Natural killer cell (primary cell): ENCODE measurements around the gene SP6. TPM values are rescaled to one million over a fixed set of nuclear protein-coding genes. Genes with fewer than 3 reads are reported as not detected.

Source experiments
- ATAC-seq, 3 donors: fragments of 150-1000 bp in 2 of 3; fragments of 200-7000 bp in 1 of 3; cut with Tn5 transposase; 1 replicate in 1 of 3; 2 replicates in 2 of 3; pipeline ENCODE4 v1.10.0; 2021; ENCODE audit warnings: mild to moderate bottlenecking in 2 of 3, moderate library complexity in 2 of 3
- DNase-seq, 2 donors: peaks; one replicate each; pipeline versions ENCODE4 v3.0.0 to v3.0.0-alpha.2; 2013 to 2021; ENCODE audit warnings: mixed read lengths in 1 of 2
- H3K27ac ChIP-seq: one replicate; pipeline ENCODE4 v1.5.1; 2013; ENCODE audit warnings: mild to moderate bottlenecking, low read length
- H3K27me3 ChIP-seq: one replicate; pipeline ENCODE4 v1.6.1; 2013; ENCODE audit warnings: low read length; ENCODE audit not compliant: control insufficient read depth, insufficient read depth
- H3K36me3 ChIP-seq: one replicate; pipeline ENCODE4 v1.6.1; 2013; ENCODE audit warnings: low read length; ENCODE audit not compliant: control insufficient read depth, insufficient read depth
- H3K4me1 ChIP-seq: one replicate; pipeline ENCODE4 v1.6.1; 2013; ENCODE audit warnings: low read length; ENCODE audit not compliant: control insufficient read depth, insufficient read depth
- H3K4me3 ChIP-seq: one replicate; pipeline ENCODE4 v1.5.1; 2013; ENCODE audit warnings: low read length
- H3K9me3 ChIP-seq: one replicate; pipeline ENCODE4 v1.6.1; 2013; ENCODE audit warnings: low read length; ENCODE audit not compliant: control insufficient read depth, insufficient read depth
- H3K27ac Mint-ChIP-seq, 2 donors: one replicate each; pipeline ENCODE4 v1.8.0; 2022; ENCODE audit warnings: mild to moderate bottlenecking in 2 of 2, mixed read lengths in 2 of 2, moderate library complexity in 1 of 2
- H3K27me3 Mint-ChIP-seq, 2 donors: one replicate each; pipeline ENCODE4 v1.8.0; 2022; ENCODE audit warnings: low read depth in 2 of 2, mixed read lengths in 2 of 2
- H3K36me3 Mint-ChIP-seq: one replicate; pipeline ENCODE4 v1.8.0; 2022; ENCODE audit warnings: mixed read lengths
- H3K4me1 Mint-ChIP-seq, 2 donors: one replicate each; pipeline ENCODE4 v1.8.0; 2022; ENCODE audit warnings: mixed read lengths in 2 of 2
- H3K4me3 Mint-ChIP-seq: one replicate; pipeline ENCODE4 v1.8.0; 2022; ENCODE audit warnings: mild to moderate bottlenecking, moderate library complexity, mixed read lengths
- H3K9me3 Mint-ChIP-seq, 2 donors: one replicate each; pipeline ENCODE4 v1.8.0; 2022; ENCODE audit warnings: mixed read lengths in 2 of 2
- CTCF ChIP-seq: fragments of 200-600 bp; IDR thresholded peaks from one replicate; pipeline ENCODE4 v1.8.0; 2022; ENCODE audit warnings: antibody characterized with exemption
- WGBS: methylation state at CpG from one replicate; pipeline ENCODE4 v1.1.7; 2013; ENCODE audit warnings: missing lambda C conversion rate; ENCODE audit not compliant: insufficient coverage; 5-methylcytosine and 5-hydroxymethylcytosine counted together
- intact Hi-C: fragments of 100-400 bp; cut with micrococcal nuclease; formaldehyde crosslinking; loops from one replicate; pipeline ENCODE4 v1.14.2; 2022
- total RNA-seq, 4 donors: library from RNA; stranded (reverse); fragments of 120-200 nt in 1 of 4; gene quantifications; one replicate each; pipeline versions ENCODE4 v1.2.3 to v1.2.4, GENCODE V29; 2013 to 2022

The SP6 gene
- total RNA-seq, 3 donors from 2014 or later (not counting 1 experiment from before 2014, with no cell fraction given): 0.09 TPM; not detected in 1

GRCh38 chr17:47860386-47860785 lies 9.4 kb upstream of the SP6 start:
- no peaks in the 10 kb centered on the region for H3K9me3 ChIP-seq
- intact Hi-C loops: no loop called here

GRCh38 chr17:47857551-47858455 lies 6.8 kb upstream of the SP6 start:
- Mint-ChIP-seq H3K4me3 (no peak overlapping the region), H3K9me3 (no peaks in the 10 kb centered on the region), H3K4me1 (no peaks in the 10 kb centered on the region), H3K27ac (no peak overlapping the region), H3K36me3 (no peaks in the 10 kb centered on the region), H3K27me3 (peaks cover 56 to 67% of the 10 kb centered on the region in 2 donors)
- Histone ChIP-seq H3K4me1 (no peaks in the 10 kb centered on the region), H3K9me3 (no peaks in the 10 kb centered on the region), H3K27me3 (peaks cover 10% of the 10 kb centered on the region), H3K27ac (no peak overlapping the region), H3K4me3 (no peak overlapping the region), H3K36me3 (no peaks in the 10 kb centered on the region)
- WGBS: 61% methylated on average over 16 of the region's 16 CpGs
- DNase-seq (no peak), ATAC-seq (no peak)
- intact Hi-C loops: no loop called here
- no peak for TF ChIP-seq CTCF

More at GRCh38 chr17:47860386-47860785, 9.4 kb upstream of the SP6 start:
- no peaks in the 10 kb centered on the region for H3K9me3 Mint-ChIP-seq
- H3K4me3 Mint-ChIP-seq: no peak overlapping the region
- no peaks in the 10 kb centered on the region for H3K36me3 Mint-ChIP-seq
- ATAC-seq (no peak), DNase-seq (no peak)
- H3K36me3 ChIP-seq: no peaks in the 10 kb centered on the region
- peaks cover 30 to 41% of the 10 kb centered on the region in 2 donors for H3K27me3 Mint-ChIP-seq
- TF ChIP-seq CTCF: no peak
- no peak overlapping the region for H3K27ac ChIP-seq
- 98% methylated on average over 3 of the region's 5 CpGs for WGBS
- no peaks in the 10 kb centered on the region for H3K4me1 Mint-ChIP-seq
- no peak overlapping the region for H3K27ac Mint-ChIP-seq
- H3K27me3 ChIP-seq: no peaks in the 10 kb centered on the region
- H3K4me1 ChIP-seq: no peaks in the 10 kb centered on the region
- no peak overlapping the region for H3K4me3 ChIP-seq

- no peak for TF ChIP-seq CTCF
- no peaks in the 10 kb centered on the region for H3K9me3 Mint-ChIP-seq
- H3K4me1 Mint-ChIP-seq: peaks cover 8% of the 10 kb centered on the region in 2 donors
- H3K9me3 ChIP-seq: no peaks in the 10 kb centered on the region
- H3K4me1 ChIP-seq: peaks cover 6% of the 10 kb centered on the region
- H3K27ac Mint-ChIP-seq: no peak overlapping the region
- no peak overlapping the region for H3K4me3 Mint-ChIP-seq
- intact Hi-C loops: no loop called here
- H3K27me3 ChIP-seq: peaks cover 20% of the 10 kb centered on the region
- no peak overlapping the region for H3K27ac ChIP-seq
- peaks cover 65 to 76% of the 10 kb centered on the region in 2 donors for H3K27me3 Mint-ChIP-seq
- no peak overlapping the region for H3K4me3 ChIP-seq
- H3K36me3 Mint-ChIP-seq: no peaks in the 10 kb centered on the region
- ATAC-seq: no peak
- no peaks in the 10 kb centered on the region for H3K36me3 ChIP-seq
- no peak for DNase-seq
Observed at GRCh38 chr17:47856830-47857229, 5.9 kb upstream of the SP6 start.
